ENCODE data around the gene CD53.

- no peak for TF ChIP-seq CTCF (IDR thresholded peaks at IDR 0.05; ENCODE audit: poor library complexity, severe bottlenecking)
- TF ChIP-seq RAD21 (conservative IDR thresholded peaks at IDR 0.05), result no peak
- TF ChIP-seq POLR2AphosphoS5 (IDR thresholded peaks at IDR 0.05), result no peak
- TF ChIP-seq EZH2 (IDR thresholded peaks at IDR 0.05; ENCODE audit: borderline replicate concordance, insufficient read depth, low read length, poor library complexity, severe bottlenecking), result no peak
- TF ChIP-seq EP300 (conservative IDR thresholded peaks at IDR 0.05; ENCODE audit: poor library complexity, severe bottlenecking), result no peak
- no peak for TF ChIP-seq TAF1 (IDR thresholded peaks at IDR 0.05; ENCODE audit: low read depth)
- no peak for TF ChIP-seq REST (IDR thresholded peaks at IDR 0.05; ENCODE audit: borderline replicate concordance)
- TF ChIP-seq SMC3 (conservative IDR thresholded peaks at IDR 0.05; ENCODE audit: poor library complexity), result no peak
- TF ChIP-seq MXI1 (conservative IDR thresholded peaks at IDR 0.05; ENCODE audit: poor library complexity, severe bottlenecking), result no peak
Measured at GRCh38 chr1:110928191-110928590, 55.2 kb downstream of the CD53 start.

Data from neural cell (in vitro differentiated cells).